ENCODE results near the gene RGPD6.
"Not testable (repeated sequence)": the region's sequence is repeated elsewhere in the genome, so short reads cannot be mapped to it uniquely, and the experiment has no call there.

The RGPD6 gene

GRCh38 chr2:110576763-110577416 lies at the start of gene RGPD6:
RGPD6 (minus strand) TSS chr2:110577222; CDS start chr2:110577024, 198 bp downstream.
- DNase-seq (ENCODE audit: low spot score): not testable (repeated sequence)

- not testable (repeated sequence) for DNase-seq (ENCODE audit: low spot score)
Measured at GRCh38 chr2:110619326-110619939, 42.4 kb upstream of the RGPD6 start.

GRCh38 chr2:110613927-110614326 lies 36.9 kb upstream of the RGPD6 start:
- DNase-seq (ENCODE audit: low spot score): not testable (repeated sequence)

GRCh38 chr2:110610613-110611250 lies 33.7 kb upstream of the RGPD6 start:
- not testable (repeated sequence) for DNase-seq (ENCODE audit: low spot score)

- DNase-seq (ENCODE audit: low spot score): not testable (repeated sequence)
Measured at GRCh38 chr2:110609843-110610612, 33.0 kb upstream of the RGPD6 start.

- not testable (repeated sequence) for DNase-seq (ENCODE audit: low spot score)
Measured at GRCh38 chr2:110608788-110609502, 31.9 kb upstream of the RGPD6 start.

- DNase-seq (ENCODE audit: low spot score): not testable (repeated sequence)
Measured at GRCh38 chr2:110605057-110605456, 28.0 kb upstream of the RGPD6 start.

GRCh38 chr2:110603917-110604591 lies 27.0 kb upstream of the RGPD6 start:
- DNase-seq (ENCODE audit: low spot score): not testable (repeated sequence)

- not testable (repeated sequence) for DNase-seq (ENCODE audit: low spot score)
Measured at GRCh38 chr2:110602139-110602538, 25.1 kb upstream of the RGPD6 start.

- DNase-seq (ENCODE audit: low spot score): not testable (repeated sequence)
Measured at GRCh38 chr2:110591973-110592372, 15.0 kb upstream of the RGPD6 start.

GRCh38 chr2:110589677-110590330 lies 12.8 kb upstream of the RGPD6 start:
- DNase-seq (ENCODE audit: low spot score): not testable (repeated sequence)

- not testable (repeated sequence) for DNase-seq (ENCODE audit: low spot score)
Measured at GRCh38 chr2:110588520-110588919, 11.5 kb upstream of the RGPD6 start.

GRCh38 chr2:110579216-110579965 lies 2.4 kb upstream of the RGPD6 start:
- DNase-seq (ENCODE audit: low spot score): not testable (repeated sequence)

- not testable (repeated sequence) for DNase-seq (ENCODE audit: low spot score)
Measured at GRCh38 chr2:110578429-110578828, 1.4 kb upstream of the RGPD6 start.

- not testable (repeated sequence) for DNase-seq (ENCODE audit: low spot score)
Measured at GRCh38 chr2:110499755-110500377, 77.2 kb downstream of the RGPD6 start.

- DNase-seq (ENCODE audit: low spot score): not testable (repeated sequence)
Measured at GRCh38 chr2:110496027-110496426, 81.0 kb downstream of the RGPD6 start.

- not testable (repeated sequence) for DNase-seq (ENCODE audit: low spot score)
Measured at GRCh38 chr2:110494488-110494887, 82.5 kb downstream of the RGPD6 start.

- DNase-seq (ENCODE audit: low spot score): not testable (repeated sequence)
Measured at GRCh38 chr2:110488991-110489390, 88.0 kb downstream of the RGPD6 start.

GRCh38 chr2:110482697-110483096 lies 94.3 kb downstream of the RGPD6 start:
- DNase-seq (ENCODE audit: low spot score): not testable (repeated sequence)
